Ovary (tissue), 3 donors: ENCODE data around the gene AKT1S1.

Source experiments
- CTCF ChIP-seq, 3 donors: fragments of 450-650 bp in 2 of 3; fragments of 200-600 bp in 1 of 3; IDR thresholded peaks; one replicate each; pipeline versions ENCODE4 v1.5.1 to v1.8.0; 2016 to 2022; ENCODE audit warnings: antibody characterized with exemption in 3 of 3, mild to moderate bottlenecking in 1 of 3
- EP300 ChIP-seq: sonication (generic); formaldehyde crosslinking; IDR thresholded peaks from one replicate; pipeline ENCODE4 v1.6.1; 2017; ENCODE audit warnings: antibody characterized with exemption
- donor health status: DM: no; HTN: no; CAD: no.

GRCh38 chr19:49913720-49914119 lies 36.6 kb upstream of the AKT1S1 start:
- TF ChIP-seq EP300, result no peak
- TF ChIP-seq CTCF (IDR thresholded peaks at IDR 0.05), result no peak
